Loucy (cell line): Measurements from ENCODE around the gene ASB9.

ENCODE experiments used
- EZH2phosphoT487 ChIP-seq: fragments of 200-600 bp; IDR thresholded peaks from 2 replicates; pipeline ENCODE4 v1.6.1; 2018; ENCODE audit warnings: antibody characterized with exemption, mild to moderate bottlenecking, moderate library complexity, borderline replicate concordance
- TF ChIP-seq, protein P1 (sequence below): fragments of 200-600 bp; sonication (generic); conservative IDR thresholded peaks from 2 replicates; pipeline ENCODE4 v1.5.1; 2014; ENCODE audit warnings: mild to moderate bottlenecking, antibody characterized with exemption, low read length

DNA sequence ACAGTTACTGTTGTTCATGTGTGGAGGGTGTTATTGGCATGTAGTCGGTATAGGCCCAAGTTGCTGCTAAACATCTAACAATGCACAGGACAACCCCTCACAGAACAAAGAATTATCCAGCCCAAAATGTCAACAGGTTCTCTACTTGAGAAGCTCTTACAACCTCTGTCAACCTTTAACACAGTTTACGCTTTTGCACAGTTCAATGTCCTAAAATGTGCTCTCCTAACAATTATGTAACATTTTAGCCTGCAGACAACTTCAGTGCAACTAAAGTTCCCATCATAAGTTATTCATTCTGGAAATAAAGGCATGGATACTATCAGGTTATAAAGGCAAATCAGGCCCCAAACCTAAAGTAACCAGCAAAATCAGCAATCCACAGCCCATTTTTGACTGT, 66.2 kb downstream of the ASB9 start:
- no peak for TF ChIP-seq EZH2phosphoT487
- TF ChIP-seq, protein P1, sequence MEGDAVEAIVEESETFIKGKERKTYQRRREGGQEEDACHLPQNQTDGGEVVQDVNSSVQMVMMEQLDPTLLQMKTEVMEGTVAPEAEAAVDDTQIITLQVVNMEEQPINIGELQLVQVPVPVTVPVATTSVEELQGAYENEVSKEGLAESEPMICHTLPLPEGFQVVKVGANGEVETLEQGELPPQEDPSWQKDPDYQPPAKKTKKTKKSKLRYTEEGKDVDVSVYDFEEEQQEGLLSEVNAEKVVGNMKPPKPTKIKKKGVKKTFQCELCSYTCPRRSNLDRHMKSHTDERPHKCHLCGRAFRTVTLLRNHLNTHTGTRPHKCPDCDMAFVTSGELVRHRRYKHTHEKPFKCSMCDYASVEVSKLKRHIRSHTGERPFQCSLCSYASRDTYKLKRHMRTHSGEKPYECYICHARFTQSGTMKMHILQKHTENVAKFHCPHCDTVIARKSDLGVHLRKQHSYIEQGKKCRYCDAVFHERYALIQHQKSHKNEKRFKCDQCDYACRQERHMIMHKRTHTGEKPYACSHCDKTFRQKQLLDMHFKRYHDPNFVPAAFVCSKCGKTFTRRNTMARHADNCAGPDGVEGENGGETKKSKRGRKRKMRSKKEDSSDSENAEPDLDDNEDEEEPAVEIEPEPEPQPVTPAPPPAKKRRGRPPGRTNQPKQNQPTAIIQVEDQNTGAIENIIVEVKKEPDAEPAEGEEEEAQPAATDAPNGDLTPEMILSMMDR: no peak
